LNCaP clone FGC (cell line): ENCODE results near the gene PRDM11.

ENCODE experiments used
- DNase-seq: peaks from one replicate; pipeline ENCODE4 v3.0.0-alpha.2; 2011; ENCODE audit warnings: low read depth
- H3K4me3 ChIP-seq: 2 replicates; pipeline ENCODE4 v1.5.1; 2011; ENCODE audit warnings: mild to moderate bottlenecking, low read depth, low read length, control low read depth
- TF ChIP-seq, protein P1 (sequence below): IDR thresholded peaks from 2 replicates; pipeline ENCODE4 v1.5.1; 2012; ENCODE audit warnings: mild to moderate bottlenecking; ENCODE audit not compliant: control insufficient read depth, insufficient read depth; ENCODE audit errors: extremely low read depth

Gene PRDM11

GRCh38 chr11:45232341-45233080 lies 86.1 kb downstream of the PRDM11 start:
- DNase-seq: no peak
- no peak overlapping the region for H3K4me3 ChIP-seq
- TF ChIP-seq, protein P1, sequence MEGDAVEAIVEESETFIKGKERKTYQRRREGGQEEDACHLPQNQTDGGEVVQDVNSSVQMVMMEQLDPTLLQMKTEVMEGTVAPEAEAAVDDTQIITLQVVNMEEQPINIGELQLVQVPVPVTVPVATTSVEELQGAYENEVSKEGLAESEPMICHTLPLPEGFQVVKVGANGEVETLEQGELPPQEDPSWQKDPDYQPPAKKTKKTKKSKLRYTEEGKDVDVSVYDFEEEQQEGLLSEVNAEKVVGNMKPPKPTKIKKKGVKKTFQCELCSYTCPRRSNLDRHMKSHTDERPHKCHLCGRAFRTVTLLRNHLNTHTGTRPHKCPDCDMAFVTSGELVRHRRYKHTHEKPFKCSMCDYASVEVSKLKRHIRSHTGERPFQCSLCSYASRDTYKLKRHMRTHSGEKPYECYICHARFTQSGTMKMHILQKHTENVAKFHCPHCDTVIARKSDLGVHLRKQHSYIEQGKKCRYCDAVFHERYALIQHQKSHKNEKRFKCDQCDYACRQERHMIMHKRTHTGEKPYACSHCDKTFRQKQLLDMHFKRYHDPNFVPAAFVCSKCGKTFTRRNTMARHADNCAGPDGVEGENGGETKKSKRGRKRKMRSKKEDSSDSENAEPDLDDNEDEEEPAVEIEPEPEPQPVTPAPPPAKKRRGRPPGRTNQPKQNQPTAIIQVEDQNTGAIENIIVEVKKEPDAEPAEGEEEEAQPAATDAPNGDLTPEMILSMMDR: no peak

- DNase-seq: peak; percentile 3
- no peak overlapping the region for H3K4me3 ChIP-seq
- TF ChIP-seq, protein P1: peak; percentile 92
These were observed 86.8 kb downstream of the PRDM11 start for GRCh38 chr11:45233121-45233803.

- TF ChIP-seq, protein P1: no peak
- no peak overlapping the region for H3K4me3 ChIP-seq
- no peak for DNase-seq
These were observed 87.3 kb downstream of the PRDM11 start for GRCh38 chr11:45233804-45234170.

GRCh38 chr11:45234306-45235006 lies 88.0 kb downstream of the PRDM11 start:
- no peak for DNase-seq
- no peak overlapping the region for H3K4me3 ChIP-seq
- TF ChIP-seq, protein P1: no peak

DNA sequence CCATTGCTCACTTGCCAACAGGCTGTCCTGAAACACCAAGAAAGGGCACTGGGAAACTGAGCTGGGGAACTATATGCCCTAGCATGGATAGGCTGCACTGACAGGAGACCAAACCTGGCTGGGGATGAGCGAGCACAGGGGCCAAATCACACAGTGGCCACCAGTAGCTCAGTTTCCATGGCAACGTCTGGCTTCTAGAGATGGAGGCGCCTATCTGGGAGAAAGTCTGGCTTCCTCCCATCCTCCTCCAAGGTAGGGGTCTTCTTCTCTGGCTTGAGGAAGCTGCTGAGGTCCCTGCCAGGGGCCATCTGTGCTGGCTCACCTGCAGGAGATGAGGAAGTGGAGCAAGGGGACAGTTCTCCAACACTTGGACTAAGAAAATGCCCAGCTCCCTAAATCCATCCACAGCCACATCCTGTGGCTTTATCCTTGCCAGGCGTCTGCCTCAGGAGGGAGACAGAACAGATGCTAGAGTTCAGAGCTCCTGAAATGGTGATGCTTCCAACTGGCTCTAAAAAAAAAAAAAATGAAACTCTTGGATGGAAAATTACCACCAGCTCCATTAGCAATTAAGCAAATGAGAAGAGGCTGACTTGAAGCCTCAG lies 91.4 kb downstream of the PRDM11 start:
- no peak overlapping the region for H3K4me3 ChIP-seq
- TF ChIP-seq, protein P1: no peak
- no peak for DNase-seq

DNA sequence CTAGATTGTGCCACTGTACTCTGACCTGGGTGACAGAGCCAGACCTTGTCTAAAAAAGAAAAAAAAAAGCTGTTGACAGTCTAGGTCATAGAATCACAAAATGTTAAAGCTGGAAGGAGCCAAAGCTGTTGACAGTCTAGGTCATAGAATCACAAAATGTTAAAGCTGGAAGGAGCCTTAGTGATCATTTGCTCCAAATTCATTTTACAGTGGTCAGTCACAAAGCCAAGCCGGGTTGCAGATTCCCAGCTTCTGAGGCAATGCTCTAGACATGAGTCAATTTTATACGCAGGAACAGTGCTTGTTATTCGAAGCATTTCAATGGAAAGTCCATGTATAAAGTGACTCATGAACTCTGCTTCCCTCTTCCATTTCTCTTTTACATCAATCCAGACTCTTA lies 92.3 kb downstream of the PRDM11 start:
- H3K4me3 ChIP-seq: no peak overlapping the region
- no peak for DNase-seq
- TF ChIP-seq, protein P1: no peak
